Activated T-cell treated with anti-CD3 and anti-CD28 coated beads, Interleukin-2, amount 50 U/mL, for 4 hours (primary cell): Measurements from ENCODE around the gene EHBP1. TPM values are rescaled to one million over a fixed set of nuclear protein-coding genes. Genes with fewer than 3 reads are reported as not detected.
"Not testable (repeated sequence)": the region's sequence is repeated elsewhere in the genome, so short reads cannot be mapped to it uniquely, and the experiment has no call there.

Experiments used
- ATAC-seq, 2 donors: fragments of 200-7000 bp; cut with Tn5 transposase; one replicate each; pipeline ENCODE4 v1.10.0; 2021
- DNase-seq: peaks from one replicate; pipeline ENCODE4 v3.0.0-alpha.2; 2020
- H3K27me3 Mint-ChIP-seq: one replicate; pipeline ENCODE4 v1.8.0; 2021; ENCODE audit warnings: low read depth, mixed read lengths
- H3K36me3 Mint-ChIP-seq: one replicate; pipeline ENCODE4 v1.8.0; 2022; ENCODE audit warnings: mixed read lengths; ENCODE audit not compliant: insufficient read depth
- H3K4me1 Mint-ChIP-seq: one replicate; pipeline ENCODE4 v1.8.0; 2021; ENCODE audit warnings: low read depth, mixed read lengths
- H3K4me3 Mint-ChIP-seq: one replicate; pipeline ENCODE4 v1.8.0; 2021; ENCODE audit warnings: mild to moderate bottlenecking, moderate library complexity, mixed read lengths
- H3K9me3 Mint-ChIP-seq: one replicate; pipeline ENCODE4 v1.8.0; 2021; ENCODE audit warnings: mixed read lengths
- total RNA-seq, 3 donors: library from RNA; stranded (reverse); gene quantifications; one replicate each; pipeline ENCODE4 v1.2.1, GENCODE V29; 2021

The EHBP1 gene
- total RNA-seq, 3 donors from 2014 or later: 19.8 to 21.4 (median 20.2) TPM

GRCh38 chr2:62736899-62737559, 31.5 kb downstream of the EHBP1 start:
- Mint-ChIP-seq H3K27me3 (no peaks in the 10 kb centered on the region), H3K36me3 (peaks cover 11% of the 10 kb centered on the region), H3K4me1 (peaks cover 28% of the 10 kb centered on the region), H3K4me3 (no peak overlapping the region), H3K9me3 (peaks cover 6% of the 10 kb centered on the region)
- ATAC-seq (no peak), DNase-seq (no peak)

- H3K4me1 Mint-ChIP-seq: peaks cover 23% of the 10 kb centered on the region
- DNase-seq: no peak
- ATAC-seq: no peak
- no peak overlapping the region for H3K4me3 Mint-ChIP-seq
- H3K36me3 Mint-ChIP-seq: peaks cover 3% of the 10 kb centered on the region
- no peaks in the 10 kb centered on the region for H3K27me3 Mint-ChIP-seq
- H3K9me3 Mint-ChIP-seq: no peaks in the 10 kb centered on the region
These were observed 33.7 kb downstream of the EHBP1 start for GRCh38 chr2:62738981-62739936.

- ATAC-seq (no peak), DNase-seq (no peak)
- Mint-ChIP-seq H3K4me1 (peaks cover 23% of the 10 kb centered on the region), H3K4me3 (no peak overlapping the region), H3K27me3 (no peaks in the 10 kb centered on the region), H3K36me3 (peaks cover 3% of the 10 kb centered on the region), H3K9me3 (no peaks in the 10 kb centered on the region)
These were observed 34.7 kb downstream of the EHBP1 start for GRCh38 chr2:62740221-62740620.

GRCh38 chr2:62741127-62741526, 35.6 kb downstream of the EHBP1 start:
- Mint-ChIP-seq H3K4me3 (no peak overlapping the region), H3K36me3 (peaks cover 3% of the 10 kb centered on the region), H3K9me3 (no peaks in the 10 kb centered on the region), H3K4me1 (peaks cover 20% of the 10 kb centered on the region), H3K27me3 (no peaks in the 10 kb centered on the region)
- DNase-seq (no peak), ATAC-seq (no peak)

GRCh38 chr2:62741954-62742722, 36.6 kb downstream of the EHBP1 start:
- Mint-ChIP-seq H3K4me3 (no peak overlapping the region), H3K27me3 (no peaks in the 10 kb centered on the region)

GRCh38 chr2:62743506-62743905, 38.0 kb downstream of the EHBP1 start:
- no peak for ATAC-seq
- peaks cover 6% of the 10 kb centered on the region for H3K36me3 Mint-ChIP-seq

More at GRCh38 chr2:62741954-62742722, 36.6 kb downstream of the EHBP1 start:
- ATAC-seq (no peak), DNase-seq (no peak)
- Mint-ChIP-seq H3K36me3 (no peaks in the 10 kb centered on the region), H3K9me3 (no peaks in the 10 kb centered on the region), H3K4me1 (peaks cover 17% of the 10 kb centered on the region)

GRCh38 chr2:62744603-62745002, 39.1 kb downstream of the EHBP1 start:
- no peak for ATAC-seq
- Mint-ChIP-seq H3K9me3 (peaks cover 4% of the 10 kb centered on the region), H3K4me3 (no peak overlapping the region), H3K27me3 (no peaks in the 10 kb centered on the region), H3K4me1 (peaks cover 4% of the 10 kb centered on the region), H3K36me3 (peaks cover 10% of the 10 kb centered on the region)
- no peak for DNase-seq

More at GRCh38 chr2:62743506-62743905, 38.0 kb downstream of the EHBP1 start:
- DNase-seq: no peak
- Mint-ChIP-seq H3K4me1 (peaks cover 10% of the 10 kb centered on the region), H3K27me3 (no peaks in the 10 kb centered on the region), H3K9me3 (peaks cover 4% of the 10 kb centered on the region), H3K4me3 (no peak overlapping the region)

- peaks cover 5% of the 10 kb centered on the region for H3K4me1 Mint-ChIP-seq
- no peak overlapping the region for H3K4me3 Mint-ChIP-seq
- no peaks in the 10 kb centered on the region for H3K27me3 Mint-ChIP-seq
- H3K36me3 Mint-ChIP-seq: peaks cover 18% of the 10 kb centered on the region
- DNase-seq (no peak), ATAC-seq (no peak)
- H3K9me3 Mint-ChIP-seq: peaks cover 4% of the 10 kb centered on the region
These were observed 40.5 kb downstream of the EHBP1 start for GRCh38 chr2:62745891-62746481.

GRCh38 chr2:62747169-62747568, 41.7 kb downstream of the EHBP1 start:
- ATAC-seq: no peak
- Mint-ChIP-seq H3K4me1 (peaks cover 5% of the 10 kb centered on the region), H3K27me3 (no peaks in the 10 kb centered on the region), H3K36me3 (peaks cover 23% of the 10 kb centered on the region), H3K9me3 (peaks cover 4% of the 10 kb centered on the region), H3K4me3 (no peak overlapping the region)
- DNase-seq: no peak

- ATAC-seq: no peak
- peaks cover 25% of the 10 kb centered on the region for H3K36me3 Mint-ChIP-seq
- H3K4me3 Mint-ChIP-seq: no peak overlapping the region
- H3K9me3 Mint-ChIP-seq: peaks cover 4% of the 10 kb centered on the region
- no peaks in the 10 kb centered on the region for H3K27me3 Mint-ChIP-seq
- DNase-seq: no peak
- H3K4me1 Mint-ChIP-seq: peaks cover 1% of the 10 kb centered on the region
These were observed 42.4 kb downstream of the EHBP1 start for GRCh38 chr2:62747876-62748275.

GRCh38 chr2:62749111-62749510, 43.6 kb downstream of the EHBP1 start:
- H3K4me1 Mint-ChIP-seq, H3K9me3 Mint-ChIP-seq, ATAC-seq, DNase-seq, H3K27me3 Mint-ChIP-seq, H3K4me3 Mint-ChIP-seq: not testable (repeated sequence)
- H3K36me3 Mint-ChIP-seq: peaks cover 30% of the 10 kb centered on the region

- H3K9me3 Mint-ChIP-seq: no peaks in the 10 kb centered on the region
- ATAC-seq: no peak
- no peaks in the 10 kb centered on the region for H3K27me3 Mint-ChIP-seq
These were observed 51.5 kb downstream of the EHBP1 start for GRCh38 chr2:62757029-62757428.

GRCh38 chr2:62760026-62760425, 54.5 kb downstream of the EHBP1 start:
- H3K4me1 Mint-ChIP-seq: peaks cover 5% of the 10 kb centered on the region

More at GRCh38 chr2:62757029-62757428, 51.5 kb downstream of the EHBP1 start:
- peaks cover 12% of the 10 kb centered on the region for H3K36me3 Mint-ChIP-seq
- H3K4me1 Mint-ChIP-seq: peaks cover 5% of the 10 kb centered on the region
- no peak for DNase-seq
- no peak overlapping the region for H3K4me3 Mint-ChIP-seq

GRCh38 chr2:62760555-62760954, 55.0 kb downstream of the EHBP1 start:
- H3K36me3 Mint-ChIP-seq: peaks cover 2% of the 10 kb centered on the region
- no peak overlapping the region for H3K4me3 Mint-ChIP-seq

More at GRCh38 chr2:62760026-62760425, 54.5 kb downstream of the EHBP1 start:
- DNase-seq: no peak
- no peak overlapping the region for H3K4me3 Mint-ChIP-seq
- no peaks in the 10 kb centered on the region for H3K27me3 Mint-ChIP-seq
- no peak for ATAC-seq
- no peaks in the 10 kb centered on the region for H3K9me3 Mint-ChIP-seq
- H3K36me3 Mint-ChIP-seq: peaks cover 2% of the 10 kb centered on the region

More at GRCh38 chr2:62760555-62760954, 55.0 kb downstream of the EHBP1 start:
- H3K9me3 Mint-ChIP-seq: no peaks in the 10 kb centered on the region
- H3K27me3 Mint-ChIP-seq: no peaks in the 10 kb centered on the region
- no peak for ATAC-seq
- H3K4me1 Mint-ChIP-seq: peaks cover 5% of the 10 kb centered on the region
- DNase-seq: no peak
